RWPE2 (cell line): ENCODE measurements around the gene SPPL2B.

Experiments used
- ATAC-seq: fragments of 200-7000 bp; cut with Tn5 transposase; 3 replicates; pipeline ENCODE4 v1.9.1; 2021; ENCODE audit warnings: low read depth
- DNase-seq: peaks from one replicate; pipeline ENCODE4 v3.0.0-alpha.2; 2020; ENCODE audit warnings: low spot score
- H3K27ac ChIP-seq: fragments of 450-650 bp; 2 replicates; pipeline ENCODE4 v1.5.1; 2017; ENCODE audit warnings: mild to moderate bottlenecking; ENCODE audit not compliant: poor library complexity, severe bottlenecking
- H3K27me3 ChIP-seq: fragments of 250-450 bp; sonication (Bioruptor Pico); 2 replicates; pipeline ENCODE4 v1.5.1; 2021; ENCODE audit warnings: mild to moderate bottlenecking, moderate library complexity; ENCODE audit not compliant: insufficient read depth, poor library complexity, severe bottlenecking
- H3K36me3 ChIP-seq: fragments of 250-450 bp; sonication (Bioruptor Pico); 2 replicates; pipeline ENCODE4 v1.5.1; 2020; ENCODE audit warnings: low read depth, mild to moderate bottlenecking, moderate library complexity
- H3K4me1 ChIP-seq: fragments of 250-450 bp; sonication (Bioruptor Pico); 2 replicates; pipeline ENCODE4 v1.5.1; 2021; ENCODE audit warnings: mild to moderate bottlenecking, moderate library complexity; ENCODE audit not compliant: insufficient read depth, poor library complexity, severe bottlenecking
- H3K4me3 ChIP-seq: fragments of 250-450 bp; sonication (Bioruptor Pico); 2 replicates; pipeline ENCODE4 v1.5.1; 2021; ENCODE audit warnings: mild to moderate bottlenecking, moderate library complexity; ENCODE audit not compliant: severe bottlenecking
- H3K9me3 ChIP-seq: fragments of 250-450 bp; sonication (Bioruptor Pico); 2 replicates; pipeline ENCODE4 v1.5.1; 2021; ENCODE audit warnings: mild to moderate bottlenecking, moderate library complexity; ENCODE audit not compliant: severe bottlenecking
- TF ChIP-seq, protein P1 (sequence below): fragments of 450-650 bp; IDR thresholded peaks from one replicate; pipeline ENCODE4 v1.5.1; 2017; ENCODE audit warnings: mild to moderate bottlenecking, moderate library complexity; ENCODE audit not compliant: poor library complexity, severe bottlenecking

Gene SPPL2B

DNA sequence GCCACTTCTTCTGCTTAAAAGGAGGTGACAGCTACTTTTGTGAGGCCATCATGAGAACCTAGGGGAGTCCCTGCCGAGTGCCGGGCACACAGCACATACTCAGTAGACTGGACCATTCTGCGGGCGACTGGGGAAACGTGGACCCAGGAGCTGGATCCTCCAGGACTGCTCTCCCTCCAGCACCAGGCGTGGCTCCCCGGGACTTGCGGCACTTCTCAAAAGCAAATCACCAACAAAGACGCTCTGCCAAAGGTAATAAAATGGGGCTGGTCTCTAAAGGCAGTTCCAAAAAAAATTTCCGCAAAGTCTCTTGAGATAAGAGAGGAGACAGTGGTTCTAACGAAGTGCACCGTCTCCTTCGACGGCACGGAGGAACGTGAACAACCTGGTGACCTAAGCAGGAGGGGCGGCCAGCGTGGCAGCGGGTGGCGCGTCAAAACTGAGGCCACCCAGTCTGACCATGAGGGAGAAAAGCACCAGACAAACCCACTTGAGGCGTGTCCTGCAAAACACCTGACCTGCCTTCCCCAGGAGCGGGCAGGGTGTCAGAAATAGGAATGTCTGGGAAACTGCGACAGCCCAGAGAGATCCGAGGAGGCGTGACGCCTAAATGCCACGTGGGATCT is 30.2 kb downstream of the SPPL2B start:
- Histone ChIP-seq H3K27me3 (peaks cover 35% of the 10 kb centered on the region), H3K27ac (no peak overlapping the region), H3K4me1 (no peaks in the 10 kb centered on the region), H3K36me3 (no peaks in the 10 kb centered on the region), H3K9me3 (no peaks in the 10 kb centered on the region), H3K4me3 (no peak overlapping the region)
- ATAC-seq (no peak), DNase-seq (no peak)
- TF ChIP-seq, protein P1, sequence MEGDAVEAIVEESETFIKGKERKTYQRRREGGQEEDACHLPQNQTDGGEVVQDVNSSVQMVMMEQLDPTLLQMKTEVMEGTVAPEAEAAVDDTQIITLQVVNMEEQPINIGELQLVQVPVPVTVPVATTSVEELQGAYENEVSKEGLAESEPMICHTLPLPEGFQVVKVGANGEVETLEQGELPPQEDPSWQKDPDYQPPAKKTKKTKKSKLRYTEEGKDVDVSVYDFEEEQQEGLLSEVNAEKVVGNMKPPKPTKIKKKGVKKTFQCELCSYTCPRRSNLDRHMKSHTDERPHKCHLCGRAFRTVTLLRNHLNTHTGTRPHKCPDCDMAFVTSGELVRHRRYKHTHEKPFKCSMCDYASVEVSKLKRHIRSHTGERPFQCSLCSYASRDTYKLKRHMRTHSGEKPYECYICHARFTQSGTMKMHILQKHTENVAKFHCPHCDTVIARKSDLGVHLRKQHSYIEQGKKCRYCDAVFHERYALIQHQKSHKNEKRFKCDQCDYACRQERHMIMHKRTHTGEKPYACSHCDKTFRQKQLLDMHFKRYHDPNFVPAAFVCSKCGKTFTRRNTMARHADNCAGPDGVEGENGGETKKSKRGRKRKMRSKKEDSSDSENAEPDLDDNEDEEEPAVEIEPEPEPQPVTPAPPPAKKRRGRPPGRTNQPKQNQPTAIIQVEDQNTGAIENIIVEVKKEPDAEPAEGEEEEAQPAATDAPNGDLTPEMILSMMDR, result no peak

DNA sequence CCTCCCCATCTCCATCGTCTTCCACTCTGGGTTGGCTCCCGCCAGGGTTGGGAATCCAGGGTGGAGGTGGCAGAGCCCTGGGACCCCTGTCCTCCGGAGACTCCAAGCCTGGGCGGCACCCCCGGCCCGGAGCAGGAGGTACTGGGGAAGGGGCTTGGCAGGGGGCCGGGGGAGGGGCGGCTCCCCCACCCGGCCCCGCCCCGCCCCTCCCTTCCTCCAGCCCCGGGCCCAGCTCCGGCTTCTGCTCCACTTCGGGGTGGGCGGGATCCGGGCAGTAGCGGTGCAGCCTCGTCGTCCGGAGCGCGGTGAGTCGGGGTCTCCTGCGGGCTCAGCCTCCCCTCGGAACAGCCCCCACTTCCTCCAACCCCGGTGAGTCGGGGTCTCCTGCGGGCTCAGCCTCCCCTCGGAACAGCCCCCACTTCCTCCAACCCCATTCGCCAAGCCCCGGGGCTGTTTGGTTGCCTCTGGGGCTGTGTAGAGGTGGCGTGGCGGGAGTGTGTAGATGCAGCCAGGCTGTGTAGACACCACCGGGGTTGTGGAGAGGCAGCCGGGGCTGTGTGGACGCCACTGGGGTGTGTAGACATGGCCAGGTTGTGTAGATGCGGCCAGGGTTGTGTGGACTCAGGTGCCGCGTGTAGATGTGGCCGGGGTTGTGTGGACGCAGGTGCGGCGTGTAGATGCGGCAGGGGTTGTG is 31.7 kb downstream of the SPPL2B start, which contains the start of gene TMPRSS9:
TMPRSS9 (plus strand) TSS at position 274 of the 694 bp plus-strand sequence. CDS start 29,521 bp downstream, outside the sequence.
- H3K9me3 ChIP-seq, result no peaks in the 10 kb centered on the region
- no peak within 1 kb of the TSS for H3K4me3 ChIP-seq
- no peaks in the 10 kb centered on the region for H3K36me3 ChIP-seq
- TF ChIP-seq, protein P1, result no peak
- ATAC-seq (no peak), DNase-seq (peak; percentile 51)
- H3K27ac ChIP-seq, result no peak within 1 kb of the TSS
- H3K4me1 ChIP-seq, result no peaks in the 10 kb centered on the region
- H3K27me3 ChIP-seq, result peaks cover 35% of the 10 kb centered on the region

DNA sequence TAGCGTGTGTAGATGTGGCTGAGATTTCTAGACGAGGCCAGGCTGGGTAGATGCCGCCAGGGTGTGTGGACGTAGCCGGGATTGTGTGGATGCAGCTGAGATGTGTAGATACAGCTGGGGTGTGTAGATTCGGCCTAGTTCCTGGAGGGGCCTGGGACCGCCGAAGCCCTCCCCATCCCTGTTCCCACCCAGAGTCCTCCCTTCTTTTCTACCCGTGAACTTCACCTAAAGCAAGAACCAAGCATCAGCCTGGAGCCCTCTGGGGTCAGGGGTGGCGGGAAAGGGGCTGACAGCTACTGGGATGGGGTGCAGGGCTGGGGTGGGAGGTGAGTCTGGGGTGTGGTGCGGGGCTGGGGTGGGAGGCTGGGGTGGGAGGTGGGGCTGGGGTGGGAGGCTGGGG is 32.3 kb downstream of the SPPL2B start:
- Histone ChIP-seq H3K27ac (no peak overlapping the region), H3K36me3 (no peaks in the 10 kb centered on the region), H3K9me3 (no peaks in the 10 kb centered on the region), H3K4me1 (no peaks in the 10 kb centered on the region), H3K27me3 (peaks cover 35% of the 10 kb centered on the region), H3K4me3 (no peak overlapping the region)
- DNase-seq (no peak), ATAC-seq (no peak)
- TF ChIP-seq, protein P1, result no peak

DNA sequence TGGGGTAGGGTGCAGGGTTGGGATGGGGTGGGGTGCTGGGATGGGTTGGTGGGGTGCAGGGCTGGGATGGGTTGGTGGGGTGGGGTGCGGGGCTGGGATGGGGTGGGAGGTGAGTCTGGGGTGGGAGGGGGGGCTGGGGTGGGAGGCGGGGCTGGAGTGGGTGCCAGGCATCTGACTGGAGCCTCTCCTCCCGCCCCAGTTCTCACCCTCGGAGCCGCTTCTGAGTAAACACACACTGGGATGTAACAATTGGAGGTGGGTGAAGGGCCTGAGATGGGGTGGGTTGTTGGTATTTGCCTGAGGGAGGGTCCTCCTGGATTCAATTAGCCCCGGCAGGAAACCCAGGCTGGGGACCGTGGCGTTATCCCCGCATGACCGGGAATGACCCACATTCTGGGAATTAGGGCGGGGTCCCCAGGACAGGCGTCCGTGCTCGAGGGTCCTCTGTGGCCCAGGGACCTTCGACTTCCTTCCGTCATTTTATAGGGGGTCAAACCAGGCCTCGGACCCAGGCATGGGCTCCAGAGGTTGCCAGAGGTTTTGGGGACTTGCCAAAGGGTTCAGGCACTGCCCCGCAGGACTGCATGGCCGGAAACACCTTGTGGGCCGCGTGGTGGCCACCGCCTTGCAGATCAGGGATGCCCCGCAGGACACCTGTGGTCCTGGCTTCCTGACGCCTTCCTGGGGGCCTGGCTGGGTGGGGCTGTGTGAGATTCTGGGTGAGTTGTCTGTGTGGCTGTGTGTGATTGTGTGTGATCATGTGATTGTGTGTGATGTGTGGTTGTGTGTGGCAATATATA is 33.0 kb downstream of the SPPL2B start:
- TF ChIP-seq, protein P1, result no peak
- ATAC-seq (no peak), DNase-seq (peak; percentile 51)
- H3K4me1 ChIP-seq, result no peaks in the 10 kb centered on the region
- H3K9me3 ChIP-seq, result no peaks in the 10 kb centered on the region
- peaks cover 35% of the 10 kb centered on the region for H3K27me3 ChIP-seq
- H3K36me3 ChIP-seq, result no peaks in the 10 kb centered on the region
- H3K4me3 ChIP-seq, result no peak overlapping the region
- no peak overlapping the region for H3K27ac ChIP-seq
